Activated effector memory CD4-positive, alpha-beta T cell treated with Interleukin-2 at 50 U/mL for 16 hours (primary cell): ENCODE data around the gene TRIO.

ENCODE experiments used
- DNase-seq: peaks from one replicate; pipeline ENCODE4 v3.0.0-alpha.2; 2020

Gene TRIO

DNA sequence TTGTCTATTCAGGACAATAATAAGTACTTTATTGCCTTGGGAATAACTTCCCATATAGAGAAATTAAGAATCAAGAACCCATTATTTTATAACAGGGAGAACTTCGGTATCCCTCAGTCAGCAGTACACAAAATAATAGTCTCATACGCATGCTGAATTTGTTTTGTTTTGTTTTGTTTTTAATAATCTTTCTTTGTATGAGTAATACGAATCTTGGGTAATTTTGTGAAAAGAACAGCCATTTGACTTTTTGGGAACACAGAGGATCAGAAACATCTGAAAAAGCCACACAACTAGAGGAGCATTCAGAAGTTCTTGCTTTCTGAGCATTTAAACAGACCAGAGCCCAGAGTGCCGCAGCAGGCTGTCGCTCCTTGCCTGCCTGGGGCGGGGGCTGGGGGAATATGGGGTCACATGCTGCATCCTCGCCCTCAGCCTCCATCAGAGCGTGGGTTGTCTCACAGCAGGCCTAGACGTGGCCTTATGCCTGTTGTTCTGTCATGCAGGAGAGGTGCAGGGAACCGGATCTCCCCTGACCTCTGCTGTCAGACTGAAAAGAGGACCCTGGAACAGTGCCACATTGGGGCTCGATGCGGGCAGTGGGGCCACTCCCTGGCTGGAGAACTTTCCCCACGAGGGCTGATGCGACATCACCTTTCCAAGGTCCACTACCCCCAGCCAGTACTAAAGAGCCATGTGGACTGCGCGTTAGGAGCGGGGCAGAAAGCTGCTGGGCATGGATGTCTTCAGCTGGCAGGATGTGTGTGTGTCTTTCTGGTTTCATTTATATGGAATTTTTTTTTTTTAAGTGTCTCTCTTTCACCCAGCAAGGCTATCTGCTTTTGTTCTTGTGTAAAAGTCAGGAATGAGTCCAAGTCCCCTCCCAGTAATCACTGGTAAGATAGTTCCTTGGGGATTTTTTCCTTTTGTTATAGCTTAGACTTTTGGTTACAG, 305.1 kb downstream of the TRIO start:
- no peak for DNase-seq

DNA sequence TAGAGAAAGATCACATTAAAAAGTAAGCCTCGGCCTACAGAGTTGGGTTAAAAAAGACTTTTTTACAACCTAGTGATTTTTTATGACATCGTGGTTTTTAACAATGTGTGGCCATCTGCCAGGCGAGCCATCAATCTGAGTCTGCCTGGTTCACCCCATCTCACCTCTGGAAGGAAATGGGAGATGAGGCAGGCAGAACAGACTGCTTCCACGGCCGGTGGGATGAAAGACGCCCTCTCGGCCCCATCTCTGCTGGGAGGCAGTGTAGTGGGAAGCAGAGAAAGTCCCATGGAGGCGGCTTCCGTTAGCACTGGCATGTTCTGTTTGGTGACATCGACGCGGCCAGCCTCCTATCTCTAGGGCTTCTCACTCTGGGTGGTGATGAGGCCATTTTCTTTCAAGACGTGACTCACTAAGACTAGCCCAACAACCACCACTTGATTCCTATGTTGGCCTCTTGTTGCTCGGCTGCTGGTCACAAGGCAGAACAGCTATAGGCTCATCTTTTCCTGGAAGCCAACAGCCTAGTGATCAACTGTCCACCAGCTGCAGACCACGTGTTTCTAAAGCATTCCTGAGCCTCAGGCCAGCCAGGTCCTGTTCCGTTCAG, 306.0 kb downstream of the TRIO start:
- no peak for DNase-seq

DNA sequence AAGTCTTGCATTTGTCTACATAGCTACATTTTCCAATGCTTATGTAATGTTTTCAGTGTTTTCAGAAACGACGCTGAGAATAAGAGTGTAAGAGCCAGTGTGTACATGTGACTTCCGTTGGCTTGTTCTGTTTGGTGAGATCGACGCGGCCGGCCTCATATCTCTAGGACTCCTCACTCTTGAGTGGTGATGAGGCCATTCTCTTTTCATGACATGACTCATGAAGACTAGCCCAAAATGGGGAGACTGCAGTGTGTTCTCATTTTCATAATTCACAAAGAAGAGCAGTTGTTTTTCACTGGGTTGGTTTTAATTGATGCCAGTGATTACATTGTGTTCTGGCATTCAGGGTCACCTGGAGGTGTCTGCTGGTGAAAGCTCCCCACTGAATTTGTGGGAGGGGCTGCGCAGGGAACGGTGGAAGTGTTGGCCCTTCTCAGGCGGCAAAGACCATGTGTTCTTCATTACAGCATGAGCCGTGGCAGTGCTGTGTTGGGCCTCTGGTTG, 306.9 kb downstream of the TRIO start:
- DNase-seq: no peak

DNA sequence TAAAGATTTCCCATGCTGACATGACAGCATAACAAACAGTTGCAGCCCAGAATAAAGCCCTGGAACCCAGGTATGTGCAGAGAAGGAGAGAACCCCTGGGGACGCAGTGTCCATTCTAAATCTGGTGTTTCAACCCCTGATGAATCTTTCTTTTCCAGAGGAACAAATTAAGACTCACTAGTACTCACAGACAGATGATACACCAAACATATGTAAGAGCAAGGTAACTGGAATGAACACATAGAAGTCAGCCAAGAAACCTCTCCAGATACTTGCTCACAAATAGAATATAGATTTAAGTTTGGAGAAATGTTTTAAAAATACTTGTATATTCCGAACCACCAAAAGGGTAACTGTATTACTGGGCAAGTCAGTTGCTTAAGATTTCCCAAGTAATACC, 307.6 kb downstream of the TRIO start:
- no peak for DNase-seq

DNA sequence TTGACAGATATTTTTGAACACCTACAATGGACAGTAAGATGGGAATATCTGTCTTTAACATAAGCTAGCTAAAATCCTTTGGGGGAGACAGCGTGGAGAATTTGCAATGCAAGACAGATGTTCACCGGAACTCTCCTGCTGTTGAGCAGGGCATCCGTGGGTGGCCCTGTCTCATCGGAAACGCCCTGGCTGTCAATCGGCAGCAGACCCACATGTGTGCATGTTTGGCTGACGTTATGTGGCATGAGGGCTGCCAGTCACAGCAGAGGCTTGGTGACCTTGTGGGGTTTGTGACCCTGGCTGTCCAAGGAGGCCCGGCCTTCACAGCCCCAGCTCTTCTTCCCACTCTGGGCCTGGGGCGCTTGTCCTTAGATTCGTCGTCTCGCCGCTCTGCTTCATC, 308.7 kb downstream of the TRIO start:
- DNase-seq: no peak

DNA sequence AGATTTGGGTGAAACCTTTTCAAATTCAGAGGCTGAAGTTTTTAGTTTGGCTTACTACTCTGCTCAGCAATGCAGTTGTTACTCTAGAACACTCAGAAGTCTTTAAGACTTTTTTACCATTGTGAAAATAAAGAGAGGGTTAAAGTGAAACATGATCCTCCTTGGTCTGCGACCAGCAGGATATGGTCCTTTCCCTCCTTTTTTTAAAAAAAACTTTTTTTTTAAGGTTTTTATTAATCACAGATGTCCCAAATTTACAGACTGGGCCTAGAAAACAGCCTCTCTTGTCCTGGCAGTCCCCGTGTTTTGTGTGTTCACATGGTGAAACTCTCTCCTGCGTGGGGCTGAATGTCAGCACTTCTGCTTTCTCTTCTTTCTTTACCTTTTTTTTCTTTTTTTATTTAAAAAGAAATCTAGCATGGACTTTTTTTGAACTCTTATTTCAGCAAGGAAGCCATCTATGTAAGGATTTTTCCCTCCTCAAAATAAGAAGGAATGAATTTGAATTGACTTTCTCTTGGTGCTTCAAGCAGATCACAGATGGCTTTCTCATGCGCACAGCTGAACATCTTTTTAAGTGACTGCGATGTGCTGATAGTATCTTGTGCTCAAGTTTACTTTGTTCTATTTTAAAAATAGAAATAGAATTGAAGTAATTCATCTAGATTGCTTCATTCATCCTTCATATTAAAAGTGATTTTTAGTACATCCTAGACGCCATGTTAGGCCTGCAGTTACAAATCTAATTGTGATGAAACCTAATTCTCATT, 309.7 kb downstream of the TRIO start:
- no peak for DNase-seq

DNA sequence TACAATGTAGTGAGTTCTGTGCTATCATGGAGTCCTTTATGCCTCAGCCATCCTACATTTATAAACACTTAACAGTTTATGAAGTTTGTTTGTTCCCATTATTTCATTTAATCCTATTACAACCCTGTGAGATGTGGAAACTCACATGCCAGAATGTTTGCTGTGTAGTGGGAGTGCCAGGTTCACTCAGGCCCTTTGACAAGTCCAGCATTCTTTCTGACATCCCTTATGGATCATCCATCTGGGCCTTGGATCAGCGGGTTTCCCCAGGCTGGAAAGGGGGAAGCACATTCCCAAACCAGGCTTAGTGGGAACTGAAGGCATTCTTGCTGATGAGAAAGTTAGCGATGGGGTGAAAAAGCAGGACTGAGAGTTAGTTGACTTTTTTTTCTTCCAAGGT, 310.3 kb downstream of the TRIO start:
- DNase-seq: no peak

DNA sequence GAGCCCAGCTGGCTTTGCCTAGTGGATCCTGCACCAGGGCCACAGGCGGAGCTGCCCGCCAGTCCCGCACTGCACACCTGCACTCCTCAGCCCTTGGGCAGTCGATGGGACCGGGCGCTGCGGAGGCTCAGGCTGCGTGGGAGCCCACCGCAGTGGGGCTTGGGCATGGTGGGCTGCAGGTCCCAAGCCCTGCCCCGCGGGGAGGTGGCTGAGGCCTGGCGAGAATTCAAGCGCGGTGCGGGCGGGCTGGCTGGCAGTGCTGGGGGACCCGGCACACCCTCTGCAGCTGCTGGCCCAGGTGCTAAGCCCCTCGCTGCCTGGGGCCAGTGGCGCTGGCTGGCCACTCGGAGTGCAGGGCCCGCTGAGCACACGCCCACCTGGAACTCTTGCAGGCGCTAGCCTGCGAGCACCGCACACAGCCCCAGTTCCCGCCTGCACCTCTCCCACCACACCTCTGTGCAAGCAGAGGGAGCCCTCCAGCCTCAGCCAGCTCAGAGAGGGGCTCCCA, 312.7 kb downstream of the TRIO start:
- no peak for DNase-seq

DNA sequence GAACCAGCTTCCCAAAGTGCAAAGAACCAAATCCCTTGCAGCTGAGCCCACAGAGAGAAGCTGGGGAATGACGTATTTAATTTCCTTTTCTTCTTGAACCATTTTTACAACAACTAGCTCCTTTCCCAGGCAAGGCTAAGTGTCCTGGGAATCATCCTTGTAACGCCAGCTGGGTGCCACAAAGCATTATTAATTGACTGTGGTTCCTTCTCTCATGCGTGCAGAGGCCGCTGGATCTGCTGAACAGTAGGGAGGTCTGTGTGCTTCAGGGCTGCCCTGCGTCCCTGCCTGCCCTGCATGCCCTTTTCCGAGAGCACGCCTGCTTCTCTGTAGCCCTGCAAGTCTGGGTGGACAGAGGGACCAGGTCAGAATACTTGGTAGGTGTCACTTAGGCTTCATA, 314.3 kb downstream of the TRIO start:
- no peak for DNase-seq

DNA sequence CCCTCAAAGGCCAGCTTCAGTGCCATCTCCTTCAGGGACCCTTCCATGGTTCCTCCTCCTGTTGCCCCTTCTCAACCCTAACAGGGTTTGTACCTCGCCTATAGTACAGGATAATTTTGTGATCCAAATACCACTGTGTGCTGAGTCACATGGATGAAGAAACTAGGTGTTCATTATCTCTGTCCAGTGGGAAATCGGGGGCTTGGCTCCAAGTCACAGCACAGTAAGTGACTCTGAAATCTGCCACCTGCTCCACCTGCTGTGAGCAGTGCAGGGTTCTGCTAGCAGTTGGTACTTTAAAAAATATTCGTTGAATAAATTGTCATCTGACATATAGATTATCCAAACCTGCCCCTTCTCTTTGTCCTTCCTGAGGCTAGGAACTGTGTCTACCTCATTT, 315.3 kb downstream of the TRIO start:
- no peak for DNase-seq

DNA sequence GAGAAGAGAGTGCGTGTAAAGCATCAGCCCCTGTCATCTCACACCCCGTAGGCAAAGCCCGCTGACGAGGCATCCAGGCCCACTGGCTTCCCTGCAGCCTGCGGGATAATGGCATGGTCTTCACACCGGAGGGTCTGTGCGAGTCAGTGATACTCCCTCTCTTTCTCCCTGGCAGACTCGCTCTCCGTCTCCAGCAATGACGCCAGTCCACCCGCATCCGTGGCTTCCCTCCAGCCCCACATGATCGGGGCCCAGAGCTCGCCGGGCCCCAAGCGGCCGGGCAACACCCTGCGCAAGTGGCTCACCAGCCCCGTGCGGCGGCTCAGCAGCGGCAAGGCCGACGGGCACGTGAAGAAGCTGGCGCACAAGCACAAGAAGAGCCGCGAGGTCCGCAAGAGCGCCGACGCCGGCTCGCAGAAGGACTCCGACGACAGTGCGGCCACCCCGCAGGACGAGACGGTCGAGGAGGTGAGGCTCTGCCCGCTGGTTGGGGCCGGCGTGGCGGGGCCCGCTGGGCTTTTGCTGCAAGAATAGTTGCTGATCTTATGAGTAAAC, 317.8 kb downstream of the TRIO start:
- no peak for DNase-seq

DNA sequence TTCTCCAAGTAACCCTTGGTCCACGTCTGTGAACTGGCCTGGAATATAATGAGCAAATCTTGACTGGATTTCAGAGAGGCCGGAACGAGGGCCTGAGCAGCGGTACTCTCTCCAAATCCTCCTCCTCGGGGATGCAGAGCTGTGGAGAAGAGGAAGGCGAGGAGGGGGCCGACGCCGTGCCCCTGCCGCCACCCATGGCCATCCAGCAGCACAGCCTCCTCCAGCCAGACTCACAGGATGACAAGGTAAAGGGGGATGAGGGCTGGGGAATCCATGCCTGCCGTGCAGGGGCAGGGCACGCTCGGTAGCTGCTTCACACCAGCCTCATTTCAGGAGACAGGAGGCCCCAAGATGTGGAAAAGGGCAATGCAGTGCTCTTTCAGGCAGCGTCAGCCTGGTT, 319.5 kb downstream of the TRIO start:
- DNase-seq: no peak

DNA sequence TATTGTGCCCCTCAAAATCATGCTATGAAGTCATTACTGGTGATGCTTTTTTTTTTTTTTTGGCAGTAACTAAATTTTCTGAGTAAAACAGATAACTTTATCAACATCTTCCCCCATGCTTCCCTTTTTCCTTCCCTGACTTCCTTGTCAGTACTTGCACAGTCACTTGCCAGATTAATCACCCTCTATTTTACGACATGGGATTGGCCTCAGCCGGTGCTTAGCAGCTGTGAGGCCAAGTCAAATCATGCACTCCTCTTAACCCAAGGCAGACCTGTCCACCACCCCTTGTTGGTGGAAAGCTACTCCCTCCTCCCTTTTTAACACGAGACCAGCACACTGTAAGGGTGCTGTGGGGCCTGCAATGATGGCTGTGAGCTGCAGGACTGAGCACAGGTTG, 320.5 kb downstream of the TRIO start:
- DNase-seq: no peak

DNA sequence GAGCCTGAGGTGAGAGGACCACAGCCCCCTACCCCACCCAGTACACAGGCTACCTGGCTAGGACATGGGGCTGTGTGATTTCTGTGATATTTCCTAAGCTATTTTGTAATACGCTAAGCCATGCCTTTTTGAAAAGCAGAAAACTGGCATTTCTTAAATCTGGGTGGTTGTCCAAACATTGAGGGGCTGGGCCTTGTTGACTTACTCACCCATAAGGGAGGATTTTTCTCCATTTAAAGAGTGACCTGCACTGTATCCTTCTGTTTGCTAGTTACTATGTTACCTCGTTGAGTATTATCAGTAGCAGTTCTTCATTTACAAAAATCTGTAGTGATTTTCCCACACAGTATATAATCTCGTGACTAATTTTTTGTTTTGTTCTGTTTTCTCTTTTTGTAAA, 321.0 kb downstream of the TRIO start:
- DNase-seq: no peak

DNA sequence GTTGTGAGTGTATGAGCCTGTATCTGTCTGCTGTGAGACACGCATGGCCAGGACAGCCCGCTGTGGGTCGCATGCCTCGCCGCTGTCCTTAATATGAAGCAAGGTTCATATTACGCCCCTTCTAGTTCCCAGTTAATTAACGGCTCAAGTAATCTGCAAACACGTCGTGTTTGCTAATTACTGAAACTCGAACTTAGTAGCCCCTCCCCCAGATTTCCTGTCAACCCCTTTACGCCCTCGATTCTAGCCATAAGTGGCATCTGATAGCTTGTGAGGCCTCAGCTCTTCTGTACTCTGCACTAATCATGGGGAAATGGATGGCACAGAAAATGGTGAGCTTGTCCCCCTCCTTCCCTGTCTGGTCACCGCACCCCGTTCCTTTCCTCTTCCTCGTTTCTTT, 321.5 kb downstream of the TRIO start:
- DNase-seq: no peak

DNA sequence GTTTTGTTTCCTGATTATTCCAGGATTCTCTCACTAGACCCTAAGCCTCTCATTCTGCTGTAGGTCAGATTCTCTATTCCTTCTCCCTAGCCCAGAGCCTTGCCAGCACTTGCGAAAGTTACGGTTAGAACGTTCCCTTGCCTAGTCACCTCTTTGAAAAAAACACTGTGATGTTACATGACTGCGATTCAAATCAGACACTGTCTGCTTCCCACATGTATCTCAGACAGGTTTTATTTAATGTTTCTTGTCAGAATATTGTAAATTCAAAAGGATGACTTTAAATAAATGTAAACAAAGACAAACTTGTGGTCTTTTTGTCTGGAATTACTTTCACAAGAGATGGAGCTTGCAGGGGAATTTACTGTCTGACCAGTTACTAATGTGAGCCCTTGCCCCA, 322.0 kb downstream of the TRIO start:
- DNase-seq: no peak

DNA sequence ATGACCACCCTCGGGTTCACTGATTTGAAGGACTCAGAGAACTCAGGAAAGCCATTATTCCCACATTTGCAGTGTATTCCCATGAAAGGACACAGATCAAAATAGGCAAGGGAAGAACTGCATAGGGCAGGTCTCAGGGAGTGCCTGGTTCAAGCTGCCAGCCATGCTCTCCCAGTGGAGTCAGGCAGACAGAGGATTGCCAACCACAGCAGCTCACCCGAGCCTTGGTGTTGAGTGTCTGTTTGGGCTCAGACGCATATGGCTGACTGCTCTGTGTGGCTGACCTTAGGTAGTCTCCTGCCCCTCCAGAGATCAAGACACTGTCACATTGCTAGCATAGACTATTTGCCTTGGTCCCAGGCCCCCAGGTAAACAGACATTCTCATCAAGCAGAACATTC, 322.6 kb downstream of the TRIO start:
- no peak for DNase-seq

DNA sequence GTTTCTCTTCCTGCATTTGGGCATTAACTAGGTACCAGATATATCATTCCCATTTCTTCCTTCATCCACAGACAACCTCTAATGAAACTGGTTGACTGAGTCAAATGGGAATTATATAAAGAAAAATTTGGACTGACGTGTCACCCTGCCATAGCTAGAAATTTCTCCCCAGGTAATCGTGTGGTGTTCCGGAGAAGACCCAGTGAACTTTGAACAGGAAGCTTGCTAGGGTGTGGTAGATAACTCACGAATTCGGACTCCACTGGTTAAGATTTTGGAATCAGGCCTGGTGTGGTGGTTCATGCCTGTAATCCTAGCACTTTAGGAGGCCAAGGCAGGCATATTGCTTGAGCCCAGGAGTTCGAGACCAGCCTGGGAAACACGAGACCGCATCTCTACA, 324.1 kb downstream of the TRIO start:
- no peak for DNase-seq

DNA sequence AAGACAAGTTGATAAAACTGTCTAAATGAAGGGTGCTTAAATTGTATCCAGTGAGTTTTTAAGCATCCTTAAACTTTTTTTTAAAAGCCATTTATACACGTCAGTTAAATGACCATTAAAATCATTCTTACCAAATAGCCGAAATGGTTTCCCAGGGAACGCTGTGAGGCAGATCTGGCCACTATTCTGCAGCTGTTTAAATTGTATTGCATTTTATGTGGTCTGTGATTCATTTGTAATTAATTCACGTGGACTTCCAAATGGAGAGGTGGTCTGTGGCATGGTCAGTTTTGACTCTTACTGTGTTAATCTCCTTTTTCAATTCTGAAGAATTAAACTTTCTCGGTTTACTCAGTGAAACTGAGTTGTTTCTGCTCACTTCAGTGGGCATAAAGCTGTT, 324.7 kb downstream of the TRIO start:
- DNase-seq: no peak

DNA sequence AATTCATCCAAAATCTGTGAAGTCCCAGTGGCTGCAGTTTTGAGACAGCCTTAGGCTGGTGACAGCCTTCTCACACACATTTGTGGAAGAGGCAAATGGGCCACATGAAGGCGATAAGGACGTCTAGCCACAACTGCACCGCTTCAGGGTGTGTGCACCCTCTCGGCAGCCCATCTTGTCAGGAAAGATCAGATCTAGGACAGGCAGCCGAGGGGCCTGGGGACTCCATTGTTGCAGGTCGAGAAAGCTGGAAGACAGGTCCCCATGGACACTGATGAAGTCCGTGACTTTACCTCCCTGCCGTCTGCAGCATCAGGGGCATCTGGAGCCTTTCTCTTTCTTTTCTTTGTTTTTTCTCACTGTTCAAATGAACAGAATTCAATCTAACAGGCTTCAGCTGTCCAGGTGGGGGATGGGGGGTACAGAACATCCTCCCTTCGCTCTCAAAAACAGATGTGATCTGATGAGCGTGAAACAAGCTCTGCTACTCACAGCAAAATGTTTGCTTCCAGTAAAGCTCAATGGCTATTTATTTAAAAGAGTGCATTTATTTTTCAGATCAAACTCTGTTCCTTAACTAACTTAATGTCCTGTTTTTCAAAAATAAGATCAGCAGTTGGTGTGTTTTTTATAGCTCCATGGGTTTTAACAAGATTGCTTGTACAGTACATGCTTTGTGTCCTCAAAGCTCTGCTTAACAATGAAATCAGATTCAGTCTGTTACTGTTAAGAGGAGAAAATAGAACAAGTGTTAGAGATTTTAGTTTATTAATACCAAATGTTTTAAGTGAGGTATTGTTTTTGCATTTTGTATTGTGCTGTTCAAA, 326.6 kb downstream of the TRIO start:
- DNase-seq: no peak

DNA sequence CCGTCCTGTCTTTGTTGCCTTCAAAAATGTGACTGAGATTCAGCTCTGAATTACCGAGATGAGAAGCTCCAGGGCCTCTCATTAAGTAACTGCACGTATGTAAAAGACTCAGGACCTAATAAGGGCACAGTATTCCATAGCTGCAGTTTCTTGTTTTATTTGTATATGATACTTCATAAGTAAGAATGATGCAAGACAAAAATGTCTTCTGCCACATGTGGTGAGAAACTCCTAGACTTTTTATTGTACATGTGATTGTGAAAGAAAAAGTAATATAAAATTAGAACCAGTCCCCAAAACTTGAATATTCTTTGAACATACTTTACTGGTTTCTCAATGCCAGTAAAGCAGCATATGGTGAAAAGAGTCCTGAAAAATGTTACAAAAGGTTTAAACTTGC, 328.4 kb downstream of the TRIO start:
- DNase-seq: no peak

DNA sequence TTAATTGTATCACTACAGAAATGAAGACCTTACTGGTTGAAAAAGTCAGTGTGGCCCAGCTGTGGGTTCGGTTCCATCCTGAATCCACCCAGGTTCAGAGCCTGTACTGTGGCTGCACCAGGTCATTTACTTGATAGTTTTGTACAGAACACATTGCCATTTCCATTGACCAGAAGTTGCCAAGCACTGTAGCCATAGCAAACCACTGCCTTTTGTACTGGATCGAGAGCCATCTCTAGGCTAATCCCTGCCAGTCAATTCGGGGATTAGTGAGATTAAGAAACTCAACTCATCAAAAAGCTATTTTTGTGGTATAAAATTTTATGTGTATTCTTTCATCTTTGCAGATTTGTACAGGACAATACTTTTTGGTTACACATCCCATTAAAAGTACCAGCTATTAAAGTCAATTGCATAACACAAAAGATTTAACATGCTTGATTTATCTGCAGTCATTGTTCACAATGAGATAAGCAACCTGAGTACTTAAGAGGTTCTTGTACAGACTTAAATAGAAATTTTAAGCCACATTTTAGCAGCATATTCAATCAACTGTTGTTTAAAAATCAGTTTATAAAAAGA, 329.9 kb downstream of the TRIO start:
- no peak for DNase-seq
